HepG2 (cell line): ENCODE measurements around the gene DNASE1. TPM values are rescaled to one million over a fixed set of nuclear protein-coding genes. Genes with fewer than 3 reads are reported as not detected.

ENCODE experiments used
- ATF2 ChIP-seq: sonication (generic); formaldehyde crosslinking; IDR thresholded peaks from 2 replicates; pipeline ENCODE4 v1.4.0; 2020; ENCODE audit warnings: missing genetic modification reagents
- ETV5 ChIP-seq: IDR thresholded peaks from 2 replicates; pipeline ENCODE4 v1.6.1; 2018; ENCODE audit warnings: missing biosample characterization, missing genetic modification reagents, inconsistent platforms, borderline replicate concordance
- GABPA ChIP-seq, 2 experiments: IDR thresholded peaks; 2 replicates each; pipeline ENCODE4 v1.6.1; 2011 to 2016; ENCODE audit warnings: low read depth in 2 of 2, low read length in 1 of 2, missing biosample characterization in 1 of 2, missing genetic modification characterization in 1 of 2
- GATAD2A ChIP-seq: IDR thresholded peaks from 2 replicates; pipeline ENCODE4 v1.6.1; 2016
- GZF1 ChIP-seq: sonication (generic); formaldehyde crosslinking; IDR thresholded peaks from 2 replicates; pipeline ENCODE4 v1.5.1; 2020; ENCODE audit warnings: mild to moderate bottlenecking, missing genetic modification reagents
- HMG20A ChIP-seq: IDR thresholded peaks from 2 replicates; pipeline ENCODE4 v1.6.1; 2016; ENCODE audit warnings: borderline replicate concordance
- HOXA5 ChIP-seq: sonication (generic); formaldehyde crosslinking; IDR thresholded peaks from 2 replicates; pipeline ENCODE4 v1.4.0; 2020; ENCODE audit warnings: missing genetic modification reagents
- KDM5A ChIP-seq: fragments of 200-600 bp; sonication (generic); IDR thresholded peaks from 2 replicates; pipeline ENCODE4 v1.7.0; 2018; ENCODE audit warnings: antibody characterized with exemption, mild to moderate bottlenecking, low read length, borderline replicate concordance
- LCORL ChIP-seq, 2 experiments: fragments of 450-650 bp in 1 of 2; sonication (generic) in 1 of 2; formaldehyde crosslinking in 1 of 2; IDR thresholded peaks; 2 replicates each; pipeline versions ENCODE4 v1.5.0 to v1.6.1; 2017 to 2020; ENCODE audit warnings: antibody characterized with exemption in 1 of 2, missing genetic modification reagents in 1 of 2
- MXI1 ChIP-seq: IDR thresholded peaks from 3 replicates; pipeline ENCODE4 v1.6.1; 2012; ENCODE audit warnings: low read depth, low read length, inconsistent platforms, borderline replicate concordance
- PLSCR1 ChIP-seq: sonication (generic); formaldehyde crosslinking; IDR thresholded peaks from 2 replicates; pipeline ENCODE4 v1.5.0; 2020; ENCODE audit warnings: missing genetic modification reagents, mild to moderate bottlenecking, borderline replicate concordance
- POLR2G ChIP-seq: fragments of 200-400 bp; formaldehyde crosslinking; IDR thresholded peaks from 2 replicates; pipeline ENCODE4 v1.6.1; 2018; ENCODE audit warnings: mild to moderate bottlenecking, low read depth, low read length, moderate library complexity
- RBAK ChIP-seq: sonication (generic); formaldehyde crosslinking; IDR thresholded peaks from 2 replicates; pipeline ENCODE4 v1.5.1; 2020; ENCODE audit warnings: mild to moderate bottlenecking, missing genetic modification reagents
- SALL1 ChIP-seq: sonication (generic); formaldehyde crosslinking; IDR thresholded peaks from 2 replicates; pipeline ENCODE4 v1.8.0; 2022; ENCODE audit warnings: mild to moderate bottlenecking, missing genetic modification reagents
- SAP130 ChIP-seq: IDR thresholded peaks from 2 replicates; pipeline ENCODE4 v1.6.1; 2016; ENCODE audit warnings: low read depth
- SIN3B ChIP-seq: fragments of 150-350 bp; IDR thresholded peaks from 2 replicates; pipeline ENCODE4 v1.6.1; 2014; ENCODE audit warnings: low read length
- SRSF4 ChIP-seq: fragments of 200-400 bp; formaldehyde crosslinking; IDR thresholded peaks from one replicate; pipeline ENCODE4 v1.6.1; 2018; ENCODE audit warnings: mild to moderate bottlenecking, low read depth, low read length, moderate library complexity; ENCODE audit not compliant: poor library complexity, severe bottlenecking
- ZNF160 ChIP-seq: sonication (generic); formaldehyde crosslinking; IDR thresholded peaks from 2 replicates; pipeline ENCODE4 v1.8.0; 2022; ENCODE audit warnings: mild to moderate bottlenecking, inconsistent platforms, missing genetic modification reagents
- ZNF441 ChIP-seq: sonication (generic); formaldehyde crosslinking; IDR thresholded peaks from 2 replicates; pipeline ENCODE4 v1.7.0; 2021; ENCODE audit warnings: missing genetic modification reagents, borderline replicate concordance
- ZNF501 ChIP-seq: sonication (generic); formaldehyde crosslinking; IDR thresholded peaks from 2 replicates; pipeline ENCODE4 v1.5.1; 2020; ENCODE audit warnings: mild to moderate bottlenecking, moderate library complexity, missing genetic modification reagents
- ZNF589 ChIP-seq: sonication (generic); formaldehyde crosslinking; conservative IDR thresholded peaks from 2 replicates; pipeline ENCODE4 v1.8.0; 2022; ENCODE audit warnings: mild to moderate bottlenecking, moderate library complexity, missing genetic modification reagents
- ZNF614 ChIP-seq: IDR thresholded peaks from 2 replicates; pipeline ENCODE4 v1.6.1; 2018; ENCODE audit warnings: missing biosample characterization, missing genetic modification reagents, inconsistent platforms, borderline replicate concordance
- ZNF674 ChIP-seq: sonication (generic); formaldehyde crosslinking; IDR thresholded peaks from 2 replicates; pipeline ENCODE4 v1.5.0; 2020; ENCODE audit warnings: low read depth, mild to moderate bottlenecking, missing genetic modification reagents
- ZNF883 ChIP-seq: sonication (generic); formaldehyde crosslinking; IDR thresholded peaks from 2 replicates; pipeline ENCODE4 v1.5.1; 2020; ENCODE audit warnings: mild to moderate bottlenecking, missing genetic modification reagents; ENCODE audit errors: not compliant biosample characterization
- polyA plus RNA-seq, 8 experiments: library from polyadenylated mRNA; depleted of rRNA in 3 of 8; stranded (reverse) in 7 of 8; unstranded in 1 of 8; fragments of >200 nt; fragmentation: Illumina TruSeq in 4 of 8; extraction: Trizol in 4 of 8; gene quantifications; 2 replicates each; pipeline versions ENCODE4 v1.2.1 to v1.2.3, GENCODE V29; 2011 to 2016; ENCODE audit warnings: low read depth in 4 of 8, missing spikeins in 1 of 8, mixed read lengths in 1 of 8; ENCODE audit not compliant: insufficient read depth in 1 of 8
- total RNA-seq, 5 experiments: library from RNA; depleted of rRNA; stranded (reverse); fragments of >200 nt; fragmentation: Illumina TruSeq; extraction: Trizol; gene quantifications; 2 replicates each; pipeline ENCODE4 v1.2.3, GENCODE V29; 2016; ENCODE audit warnings: low read depth in 1 of 5
- TF ChIP-seq, protein P1 (sequence below): sonication (generic); formaldehyde crosslinking; IDR thresholded peaks from 2 replicates; pipeline ENCODE4 v1.5.0; 2020; ENCODE audit warnings: mild to moderate bottlenecking, missing genetic modification reagents

The DNASE1 gene
- total and polyA plus RNA-seq, 2 of the 13 experiments (the other 11 are each of a cell fraction or from before 2014, with no cell fraction given): 7.1 to 11.1 TPM

DNA sequence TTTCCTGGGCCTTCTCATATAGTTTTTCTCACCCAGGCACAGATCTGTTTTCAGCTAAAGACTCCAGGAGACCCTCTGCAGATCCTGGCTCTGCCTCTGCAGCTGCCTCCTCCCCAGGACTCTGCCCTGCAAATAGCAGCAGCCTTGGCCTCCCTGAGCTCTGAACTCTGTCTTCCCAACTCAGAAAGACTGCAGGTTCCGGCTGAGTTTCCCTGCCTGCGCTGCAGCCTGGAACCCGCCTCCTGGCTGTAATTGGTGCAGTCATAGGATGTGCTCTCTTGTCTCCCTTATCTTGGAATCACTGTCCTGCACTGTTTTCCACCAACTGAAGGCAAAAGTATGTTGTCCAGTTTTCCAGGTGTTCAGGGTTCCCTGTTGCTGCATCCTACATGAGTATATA, 14.3 kb upstream of the DNASE1 start (continued):
- TF ChIP-seq PLSCR1 (CRISPR knock-in tag) (no peak), ZNF441 (CRISPR knock-in tag) (peak; percentile 71), MXI1 (no peak), ATF2 (CRISPR knock-in tag) (0 out of 2 replicates have a peak, but pooled peaks have one; percentile 21), SRSF4 (no peak), ZNF614 (peak; percentile 64; the same call in 1 of the 2 replicates), GATAD2A (CRISPR knock-in tag) (no peak), ZNF883 (CRISPR knock-in tag) (no peak), ZNF501 (CRISPR knock-in tag) (peak; percentile 40; the same call in 1 of the 2 replicates), HOXA5 (no peak), KDM5A (no peak), ZNF589 (no peak), GZF1 (CRISPR knock-in tag) (no peak), GABPA (IDR thresholded peaks at IDR 0.05; ENCODE audit: low read depth, low read length) (no peak), GABPA (CRISPR knock-in tag; IDR thresholded peaks at IDR 0.05; ENCODE audit: low read depth) (peak; percentile 44; the same call in 1 of the 2 replicates), POLR2G (peak; percentile 43; the same call in 1 of the 2 replicates), ZNF674 (no peak), RBAK (CRISPR knock-in tag) (no peak), LCORL (IDR thresholded peaks at IDR 0.05) (no peak), LCORL (CRISPR knock-in tag; IDR thresholded peaks at IDR 0.05) (peak; percentile 59; the same call in 1 of the 2 replicates), ZNF160 (CRISPR knock-in tag) (no peak), SAP130 (CRISPR knock-in tag) (peak; percentile 51; the same call in 1 of the 2 replicates), SIN3B (no peak), ETV5 (CRISPR knock-in tag) (peak; percentile 74; the same call in 1 of the 2 replicates), SALL1 (CRISPR knock-in tag) (peak; percentile 71), HMG20A (CRISPR knock-in tag) (no peak; the same call in 1 of the 2 replicates)
- TF ChIP-seq, protein P1, sequence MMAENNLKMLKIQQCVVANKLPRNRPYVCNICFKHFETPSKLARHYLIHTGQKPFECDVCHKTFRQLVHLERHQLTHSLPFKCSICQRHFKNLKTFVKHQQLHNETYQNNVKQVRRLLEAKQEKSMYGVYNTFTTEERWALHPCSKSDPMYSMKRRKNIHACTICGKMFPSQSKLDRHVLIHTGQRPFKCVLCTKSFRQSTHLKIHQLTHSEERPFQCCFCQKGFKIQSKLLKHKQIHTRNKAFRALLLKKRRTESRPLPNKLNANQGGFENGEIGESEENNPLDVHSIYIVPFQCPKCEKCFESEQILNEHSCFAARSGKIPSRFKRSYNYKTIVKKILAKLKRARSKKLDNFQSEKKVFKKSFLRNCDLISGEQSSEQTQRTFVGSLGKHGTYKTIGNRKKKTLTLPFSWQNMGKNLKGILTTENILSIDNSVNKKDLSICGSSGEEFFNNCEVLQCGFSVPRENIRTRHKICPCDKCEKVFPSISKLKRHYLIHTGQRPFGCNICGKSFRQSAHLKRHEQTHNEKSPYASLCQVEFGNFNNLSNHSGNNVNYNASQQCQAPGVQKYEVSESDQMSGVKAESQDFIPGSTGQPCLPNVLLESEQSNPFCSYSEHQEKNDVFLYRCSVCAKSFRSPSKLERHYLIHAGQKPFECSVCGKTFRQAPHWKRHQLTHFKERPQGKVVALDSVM: 0 out of 2 replicates have a peak, but pooled peaks have one; percentile 38
